K562 treated with DMSO at 1 percent for 48 hours (cell line): ENCODE measurements around the gene MMD. TPM values are rescaled to one million over a fixed set of nuclear protein-coding genes. Genes with fewer than 3 reads are reported as not detected.

Experiments used
- total RNA-seq: library from RNA; unstranded; fragments of 300-600 nt; gene quantifications from 2 replicates; pipeline ENCODE4 v1.2.3, GENCODE V29; 2022; ENCODE audit warnings: low replicate concordance; ENCODE audit errors: extremely low read depth

The MMD gene, protein sequence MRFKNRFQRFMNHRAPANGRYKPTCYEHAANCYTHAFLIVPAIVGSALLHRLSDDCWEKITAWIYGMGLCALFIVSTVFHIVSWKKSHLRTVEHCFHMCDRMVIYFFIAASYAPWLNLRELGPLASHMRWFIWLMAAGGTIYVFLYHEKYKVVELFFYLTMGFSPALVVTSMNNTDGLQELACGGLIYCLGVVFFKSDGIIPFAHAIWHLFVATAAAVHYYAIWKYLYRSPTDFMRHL
- total RNA-seq = not detected in 2 replicates

GRCh38 chr17:55421179-55421934, at the start of gene MMD:
Gene MMD, minus strand, starts transcription at chr17:55421835. Its CDS starts 140 bp downstream, at chr17:55421695.

Other genes with a start within 250 kb of the MMD start
- gene HLF, start 156.9 kb downstream of the MMD start, total RNA-seq = not detected in 2 replicates
- gene SMIM36, start 89.6 kb upstream of the MMD start, total RNA-seq = not detected in 2 replicates